HepG2 (cell line): ENCODE results near the gene SERPINB6. TPM values are rescaled to one million over a fixed set of nuclear protein-coding genes. Genes with fewer than 3 reads are reported as not detected.

ENCODE experiments used
- ATAC-seq: fragments of 200-7000 bp; cut with Tn5 transposase; 3 replicates; pipeline ENCODE4 v1.9.1; 2020; ENCODE audit warnings: mild to moderate bottlenecking, moderate library complexity
- BruUV-seq: library from RNA; stranded (reverse); fragments of 400-500 nt; replicated peaks from 2 replicates; lab custom pipeline; 2021; lab: Mats Ljungman, UMichigan
- CTCF ChIA-PET: fragments of 300-600 bp; formaldehyde crosslinking; extraction: SDS; loops from one replicate; lab custom pipeline; 2021; ENCODE audit warnings: low total read pairs, inconsistent platforms, low intra/inter-chr PET ratio; lab: Yijun Ruan, JAX
- POLR2A ChIA-PET: fragments of 350-600 bp; sonication (Branson Sonifier 250); formaldehyde crosslinking; loops from one replicate; lab custom pipeline; 2020; ENCODE audit warnings: antibody characterized with exemption, inconsistent platforms; lab: Yijun Ruan, JAX
- DNase-seq: peaks from one replicate; pipeline ENCODE4 v3.0.0-alpha.2; 2015; ENCODE audit warnings: low spot score
- FAIRE-seq: peaks from 3 replicates; lab custom pipeline; 2011; peaks lifted over from hg19 to GRCh38; lab: Jason Lieb, UNC
- H2AFZ ChIP-seq: one replicate; pipeline ENCODE4 v1.6.1; 2011; ENCODE audit warnings: low read length, inconsistent platforms
- H3K27ac ChIP-seq: fragments of 300-600 bp; 3 replicates; pipeline ENCODE4 v1.8.0; 2011; ENCODE audit warnings: mixed run types, mild to moderate bottlenecking, mixed read lengths, low read length, inconsistent platforms; ENCODE audit not compliant: insufficient read depth; ENCODE audit errors: extremely low read length
- H3K27me3 ChIP-seq, 2 experiments: fragments of 200-600 bp in 1 of 2; 2 replicates in 1 of 2; 3 replicates in 1 of 2; pipeline versions ENCODE4 v1.6.0 to v1.8.0; 2011; ENCODE audit warnings: low read length in 2 of 2, mild to moderate bottlenecking in 2 of 2, moderate library complexity in 2 of 2, inconsistent platforms in 1 of 2; ENCODE audit not compliant: insufficient read depth in 2 of 2, control insufficient read depth in 1 of 2
- H3K36me3 ChIP-seq, 2 experiments: fragments of 200-600 bp in 1 of 2; replicated peaks in 1 of 2; 2 replicates in 1 of 2; 3 replicates in 1 of 2; pipeline versions ENCODE4 v1.5.1 to v1.8.0; 2011; ENCODE audit warnings: low read length in 2 of 2, inconsistent platforms in 1 of 2; ENCODE audit not compliant: insufficient read depth in 2 of 2, control insufficient read depth in 1 of 2
- H3K4me1 ChIP-seq: 2 replicates; pipeline ENCODE4 v1.5.1; 2012; ENCODE audit warnings: low read length, inconsistent platforms; ENCODE audit not compliant: insufficient read depth
- H3K4me2 ChIP-seq: 2 replicates; pipeline ENCODE4 v1.6.0; 2011; ENCODE audit warnings: low read depth, low read length, inconsistent platforms
- H3K4me3 ChIP-seq, 3 experiments: fragments of 200-600 bp in 1 of 3; sonication (generic), shearing (Covaris generic) in 1 of 3; replicated peaks in 1 of 3; 2 replicates each; pipeline ENCODE4 v1.5.1; 2011 to 2016; ENCODE audit warnings: low read length in 3 of 3, inconsistent platforms in 2 of 3, low read depth in 2 of 3, mild to moderate bottlenecking in 2 of 3, control low read depth in 1 of 3, mixed read lengths in 1 of 3; ENCODE audit not compliant: insufficient read depth in 1 of 3
- H3K79me2 ChIP-seq: one replicate; pipeline ENCODE4 v1.6.1; 2011; ENCODE audit warnings: low read length, inconsistent platforms; ENCODE audit not compliant: insufficient read depth
- H3K9ac ChIP-seq: 2 replicates; pipeline ENCODE4 v1.6.0; 2011; ENCODE audit warnings: mild to moderate bottlenecking, low read depth, low read length, inconsistent platforms; ENCODE audit not compliant: insufficient read depth
- H3K9me3 ChIP-seq: 2 replicates; pipeline ENCODE4 v1.5.1; 2012; ENCODE audit warnings: mild to moderate bottlenecking, low read length
- H4K20me1 ChIP-seq: 2 replicates; pipeline ENCODE4 v1.6.0; 2011; ENCODE audit warnings: inconsistent platforms, mild to moderate bottlenecking, low read length, moderate library complexity; ENCODE audit not compliant: insufficient read depth
- ADNP ChIP-seq: sonication (generic); formaldehyde crosslinking; IDR thresholded peaks from 2 replicates; pipeline ENCODE4 v1.4.0; 2020; ENCODE audit warnings: missing genetic modification reagents
- ATF7 ChIP-seq, 2 experiments: fragments of 450-650 bp in 1 of 2; sonication (generic) in 1 of 2; formaldehyde crosslinking in 1 of 2; IDR thresholded peaks; 2 replicates each; pipeline versions ENCODE4 v1.4.0 to v1.6.1; 2016 to 2020; ENCODE audit warnings: antibody characterized with exemption in 1 of 2, mild to moderate bottlenecking in 1 of 2, missing genetic modification reagents in 1 of 2
- DNMT1 ChIP-seq: sonication (generic); formaldehyde crosslinking; IDR thresholded peaks from 2 replicates; pipeline ENCODE4 v1.5.1; 2020; ENCODE audit warnings: mild to moderate bottlenecking, missing genetic modification reagents
- HNF4A ChIP-seq: sonication (generic); formaldehyde crosslinking; IDR thresholded peaks from 2 replicates; pipeline ENCODE4 v1.4.0; 2020; ENCODE audit warnings: missing genetic modification reagents
- NRL ChIP-seq: sonication (generic); formaldehyde crosslinking; IDR thresholded peaks from 2 replicates; pipeline ENCODE4 v1.5.0; 2020; ENCODE audit warnings: missing genetic modification reagents, mild to moderate bottlenecking, moderate library complexity, borderline replicate concordance
- ZFP91 ChIP-seq: sonication (generic); formaldehyde crosslinking; IDR thresholded peaks from 2 replicates; pipeline ENCODE4 v1.9.0; 2022; ENCODE audit warnings: missing genetic modification reagents, mild to moderate bottlenecking, borderline replicate concordance
- ZNF17 ChIP-seq: sonication (generic); formaldehyde crosslinking; IDR thresholded peaks from 2 replicates; pipeline ENCODE4 v1.5.0; 2020; ENCODE audit warnings: mild to moderate bottlenecking, missing genetic modification reagents
- WGBS: methylation state at CpG from one replicate; pipeline ENCODE4 v1.1.6; 2017; ENCODE audit warnings: low lambda C conversion rate; 5-methylcytosine and 5-hydroxymethylcytosine counted together
- in situ Hi-C: cut with HindIII; loops from 2 replicates; pipeline ENCODE4 v1.10.0; 2017; ENCODE audit warnings: low pct_unique_long_range_greater_than_20kb; ENCODE audit not compliant: extremely low pct_ligation_motif_present
- intact Hi-C: fragments of 100-400 bp; cut with micrococcal nuclease; formaldehyde crosslinking; loops from one replicate; pipeline ENCODE4 v1.10.0; 2022; ENCODE audit not compliant: unreplicated experiment
- polyA plus RNA-seq, 8 experiments: library from polyadenylated mRNA; depleted of rRNA in 3 of 8; stranded (reverse) in 7 of 8; unstranded in 1 of 8; fragments of >200 nt; fragmentation: Illumina TruSeq in 4 of 8; extraction: Trizol in 4 of 8; gene quantifications; 2 replicates each; pipeline versions ENCODE4 v1.2.1 to v1.2.3, GENCODE V29; 2011 to 2016; ENCODE audit warnings: low read depth in 4 of 8, missing spikeins in 1 of 8, mixed read lengths in 1 of 8; ENCODE audit not compliant: insufficient read depth in 1 of 8
- total RNA-seq, 5 experiments: library from RNA; depleted of rRNA; stranded (reverse); fragments of >200 nt; fragmentation: Illumina TruSeq; extraction: Trizol; gene quantifications; 2 replicates each; pipeline ENCODE4 v1.2.3, GENCODE V29; 2016; ENCODE audit warnings: low read depth in 1 of 5
- TF ChIP-seq, protein P1 (sequence below): sonication (generic); formaldehyde crosslinking; conservative IDR thresholded peaks from 2 replicates; pipeline ENCODE4 v1.8.1; 2023; ENCODE audit warnings: missing genetic modification reagents

SERPINB6 gene
- total and polyA plus RNA-seq, 2 of the 13 experiments (the other 11 are each of a cell fraction or from before 2014, with no cell fraction given): 38.2 to 61.3 TPM

GRCh38 chr6:2938632-2939083 lies 32.7 kb downstream of the SERPINB6 start (continued):
- TF ChIP-seq ZFP91 (CRISPR knock-in tag): no peak

- in situ Hi-C loops (no loop called here), intact Hi-C loops (loop anchor here (1.0 kb wide), 1 partner anchor 51 kb away; no protein-coding TSS in a partner anchor)
- Histone ChIP-seq H3K27ac (no peak overlapping the region), H4K20me1 (no peaks in the 10 kb centered on the region), H3K9me3 (no peaks in the 10 kb centered on the region), H2AFZ (no peak overlapping the region), H3K4me3 (no peak overlapping the region), H3K79me2 (no peaks in the 10 kb centered on the region), H3K9ac (no peak overlapping the region), H3K4me2 (no peak overlapping the region)
- no peak for DNase-seq
- ChIA-PET CTCF (interaction anchor here (0.7 kb wide), 1 partner anchor 51 kb away, joined by 3 read pairs; no protein-coding TSS in a partner anchor), POLR2A (no interaction called here)
- no TSS peak for BruUV-seq
- WGBS: 64% methylated on average over 16 of the region's 16 CpGs
- no peak for ATAC-seq
- TF ChIP-seq ZNF17 (CRISPR knock-in tag) (no peak), ATF7 (IDR thresholded peaks at IDR 0.05) (peak; percentile 29; the same call in 1 of the 2 replicates), ATF7 (CRISPR knock-in tag; IDR thresholded peaks at IDR 0.05) (no peak), DNMT1 (CRISPR knock-in tag) (0 out of 2 replicates have a peak, but pooled peaks have one; percentile 18), HNF4A (CRISPR knock-in tag) (no peak), NRL (0 out of 2 replicates have a peak, but pooled peaks have one; percentile 2), ADNP (CRISPR knock-in tag) (no peak)
- TF ChIP-seq, protein P1, sequence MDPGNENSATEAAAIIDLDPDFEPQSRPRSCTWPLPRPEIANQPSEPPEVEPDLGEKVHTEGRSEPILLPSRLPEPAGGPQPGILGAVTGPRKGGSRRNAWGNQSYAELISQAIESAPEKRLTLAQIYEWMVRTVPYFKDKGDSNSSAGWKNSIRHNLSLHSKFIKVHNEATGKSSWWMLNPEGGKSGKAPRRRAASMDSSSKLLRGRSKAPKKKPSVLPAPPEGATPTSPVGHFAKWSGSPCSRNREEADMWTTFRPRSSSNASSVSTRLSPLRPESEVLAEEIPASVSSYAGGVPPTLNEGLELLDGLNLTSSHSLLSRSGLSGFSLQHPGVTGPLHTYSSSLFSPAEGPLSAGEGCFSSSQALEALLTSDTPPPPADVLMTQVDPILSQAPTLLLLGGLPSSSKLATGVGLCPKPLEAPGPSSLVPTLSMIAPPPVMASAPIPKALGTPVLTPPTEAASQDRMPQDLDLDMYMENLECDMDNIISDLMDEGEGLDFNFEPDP (CRISPR knock-in tag): 0 out of 2 replicates have a peak, but pooled peaks have one; percentile 13
- TF ChIP-seq, all 625 proteins: peak for 4
- FAIRE-seq: no peak
- H3K4me1 ChIP-seq: peaks cover 32% of the 10 kb centered on the region
- peaks cover 0 to 7% of the 10 kb centered on the region in 2 experiments; a peak in 2 of 5 replicates for H3K27me3 ChIP-seq
- no peaks in the 10 kb centered on the region for H3K36me3 ChIP-seq
Measured at GRCh38 chr6:2938004-2938631, 33.2 kb downstream of the SERPINB6 start.
